HepG2 (cell line): ENCODE measurements around the gene AFG1L. TPM values are rescaled to one million over a fixed set of nuclear protein-coding genes. Genes with fewer than 3 reads are reported as not detected.

Experiments used
- ERF ChIP-seq: IDR thresholded peaks from 2 replicates; pipeline ENCODE4 v1.6.1; 2018; ENCODE audit warnings: missing biosample characterization, missing genetic modification reagents
- HNRNPUL1 ChIP-seq: fragments of 200-400 bp; formaldehyde crosslinking; IDR thresholded peaks from 2 replicates; pipeline ENCODE4 v1.6.1; 2017; ENCODE audit warnings: low read depth, mild to moderate bottlenecking, low read length, moderate library complexity
- MAZ ChIP-seq, 2 experiments: sonication (generic) in 1 of 2; formaldehyde crosslinking in 1 of 2; IDR thresholded peaks; 2 replicates each; pipeline versions ENCODE4 v1.5.0 to v1.6.1; 2012 to 2020; ENCODE audit warnings: low read depth in 2 of 2, mild to moderate bottlenecking in 2 of 2, borderline replicate concordance in 1 of 2, improper control_type of control experiment in 1 of 2, low read length in 1 of 2, missing genetic modification reagents in 1 of 2, moderate library complexity in 1 of 2
- MTF2 ChIP-seq: sonication (generic); formaldehyde crosslinking; IDR thresholded peaks from 2 replicates; pipeline ENCODE4 v1.5.0; 2020; ENCODE audit warnings: missing genetic modification reagents, borderline replicate concordance
- MXD4 ChIP-seq: IDR thresholded peaks from 2 replicates; pipeline ENCODE4 v1.6.1; 2016; ENCODE audit warnings: mild to moderate bottlenecking, missing biosample characterization, missing genetic modification reagents
- NONO ChIP-seq, 2 experiments: fragments of 450-650 bp in 1 of 2; sonication (generic) in 1 of 2; formaldehyde crosslinking in 1 of 2; IDR thresholded peaks in 1 of 2; conservative IDR thresholded peaks in 1 of 2; 2 replicates each; pipeline versions ENCODE4 v1.6.1 to v1.8.0; 2017 to 2022; ENCODE audit warnings: mild to moderate bottlenecking in 1 of 2, missing genetic modification reagents in 1 of 2, moderate library complexity in 1 of 2
- SOX5 ChIP-seq: IDR thresholded peaks from 2 replicates; pipeline ENCODE4 v1.6.1; 2016; ENCODE audit warnings: borderline replicate concordance
- TBP ChIP-seq: sonication (generic); formaldehyde crosslinking; IDR thresholded peaks from 2 replicates; pipeline ENCODE4 v1.5.0; 2020; ENCODE audit warnings: missing genetic modification reagents
- TBX3 ChIP-seq: fragments of 450-650 bp; IDR thresholded peaks from 2 replicates; pipeline ENCODE4 v1.6.1; 2017; ENCODE audit warnings: antibody characterized with exemption, mild to moderate bottlenecking, inconsistent platforms, borderline replicate concordance
- TOPORS ChIP-seq: sonication (generic); formaldehyde crosslinking; IDR thresholded peaks from 2 replicates; pipeline ENCODE4 v1.8.0; 2023; ENCODE audit warnings: mild to moderate bottlenecking, missing genetic modification reagents
- ZC3H4 ChIP-seq: sonication (generic); formaldehyde crosslinking; IDR thresholded peaks from 2 replicates; pipeline ENCODE4 v1.4.0; 2020; ENCODE audit warnings: missing genetic modification reagents, borderline replicate concordance
- ZNF253 ChIP-seq: sonication (generic); formaldehyde crosslinking; IDR thresholded peaks from 2 replicates; pipeline ENCODE4 v1.8.0; 2022; ENCODE audit warnings: mild to moderate bottlenecking, missing genetic modification reagents, borderline replicate concordance
- ZNF275 ChIP-seq: sonication (generic); formaldehyde crosslinking; IDR thresholded peaks from 2 replicates; pipeline ENCODE4 v1.8.0; 2022; ENCODE audit warnings: missing genetic modification reagents, mild to moderate bottlenecking, inconsistent platforms, borderline replicate concordance
- ZNF431 ChIP-seq: sonication (generic); formaldehyde crosslinking; IDR thresholded peaks from 2 replicates; pipeline ENCODE4 v1.9.0; 2022; ENCODE audit warnings: missing genetic modification reagents, low read depth, mild to moderate bottlenecking, borderline replicate concordance
- ZNF644 ChIP-seq: IDR thresholded peaks from 2 replicates; pipeline ENCODE4 v1.6.1; 2016; ENCODE audit warnings: low read depth
- ZSCAN9 ChIP-seq: IDR thresholded peaks from 2 replicates; pipeline ENCODE4 v1.6.1; 2016; ENCODE audit warnings: borderline replicate concordance
- polyA plus RNA-seq, 8 experiments: library from polyadenylated mRNA; depleted of rRNA in 3 of 8; stranded (reverse) in 7 of 8; unstranded in 1 of 8; fragments of >200 nt; fragmentation: Illumina TruSeq in 4 of 8; extraction: Trizol in 4 of 8; gene quantifications; 2 replicates each; pipeline versions ENCODE4 v1.2.1 to v1.2.3, GENCODE V29; 2011 to 2016; ENCODE audit warnings: low read depth in 4 of 8, missing spikeins in 1 of 8, mixed read lengths in 1 of 8; ENCODE audit not compliant: insufficient read depth in 1 of 8
- total RNA-seq, 5 experiments: library from RNA; depleted of rRNA; stranded (reverse); fragments of >200 nt; fragmentation: Illumina TruSeq; extraction: Trizol; gene quantifications; 2 replicates each; pipeline ENCODE4 v1.2.3, GENCODE V29; 2016; ENCODE audit warnings: low read depth in 1 of 5
- TF ChIP-seq, protein P1 (sequence below): sonication (generic); formaldehyde crosslinking; IDR thresholded peaks from 2 replicates; pipeline ENCODE4 v1.4.0; 2020; ENCODE audit warnings: missing genetic modification reagents; ENCODE audit errors: not compliant biosample characterization
- TF ChIP-seq, protein P2 (sequence below): IDR thresholded peaks from 2 replicates; pipeline ENCODE4 v1.6.1; 2016; ENCODE audit warnings: mild to moderate bottlenecking, missing biosample characterization, missing genetic modification reagents

Gene AFG1L
- total and polyA plus RNA-seq, 2 of the 13 experiments (the other 11 are each of a cell fraction or from before 2014, with no cell fraction given): 3.1 to 14.0 TPM

GRCh38 chr6:108559097-108559883, 264.4 kb downstream of the AFG1L start (continued):
- TF ChIP-seq MTF2 (no peak), ZNF253 (CRISPR knock-in tag) (no peak), MXD4 (CRISPR knock-in tag) (no peak), MAZ (IDR thresholded peaks at IDR 0.05; ENCODE audit: borderline replicate concordance, low read depth, low read length) (no peak), MAZ (CRISPR knock-in tag; IDR thresholded peaks at IDR 0.05; ENCODE audit: low read depth) (peak; percentile 89), ZSCAN9 (CRISPR knock-in tag) (no peak), ZNF431 (CRISPR knock-in tag) (no peak), ZNF644 (CRISPR knock-in tag) (no peak), NONO (IDR thresholded peaks at IDR 0.05) (no peak), NONO (CRISPR knock-in tag; conservative IDR thresholded peaks at IDR 0.05) (peak; percentile 53; the same call in 1 of the 2 replicates), ZNF275 (CRISPR knock-in tag) (no peak), TOPORS (CRISPR knock-in tag) (no peak), SOX5 (no peak), HNRNPUL1 (no peak), ZC3H4 (CRISPR knock-in tag) (no peak), TBP (CRISPR knock-in tag) (no peak), ERF (CRISPR knock-in tag) (0 out of 2 replicates have a peak, but pooled peaks have one; percentile 16), TBX3 (peak; percentile 9; the same call in 1 of the 2 replicates)
- TF ChIP-seq, protein P1, sequence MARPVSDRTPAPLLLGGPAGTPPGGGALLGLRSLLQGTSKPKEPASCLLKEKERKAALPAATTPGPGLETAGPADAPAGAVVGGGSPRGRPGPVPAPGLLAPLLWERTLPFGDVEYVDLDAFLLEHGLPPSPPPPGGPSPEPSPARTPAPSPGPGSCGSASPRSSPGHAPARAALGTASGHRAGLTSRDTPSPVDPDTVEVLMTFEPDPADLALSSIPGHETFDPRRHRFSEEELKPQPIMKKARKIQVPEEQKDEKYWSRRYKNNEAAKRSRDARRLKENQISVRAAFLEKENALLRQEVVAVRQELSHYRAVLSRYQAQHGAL (CRISPR knock-in tag): no peak
- TF ChIP-seq, protein P2, sequence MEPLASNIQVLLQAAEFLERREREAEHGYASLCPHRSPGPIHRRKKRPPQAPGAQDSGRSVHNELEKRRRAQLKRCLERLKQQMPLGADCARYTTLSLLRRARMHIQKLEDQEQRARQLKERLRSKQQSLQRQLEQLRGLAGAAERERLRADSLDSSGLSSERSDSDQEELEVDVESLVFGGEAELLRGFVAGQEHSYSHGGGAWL: peak; percentile 8; the same call in 1 of the 2 replicates
